Measurements from ENCODE around the gene HMGCS2.
"Not testable (repeated sequence)": the region's sequence is repeated elsewhere in the genome, so short reads cannot be mapped to it uniquely, and the experiment has no call there.

DNA sequence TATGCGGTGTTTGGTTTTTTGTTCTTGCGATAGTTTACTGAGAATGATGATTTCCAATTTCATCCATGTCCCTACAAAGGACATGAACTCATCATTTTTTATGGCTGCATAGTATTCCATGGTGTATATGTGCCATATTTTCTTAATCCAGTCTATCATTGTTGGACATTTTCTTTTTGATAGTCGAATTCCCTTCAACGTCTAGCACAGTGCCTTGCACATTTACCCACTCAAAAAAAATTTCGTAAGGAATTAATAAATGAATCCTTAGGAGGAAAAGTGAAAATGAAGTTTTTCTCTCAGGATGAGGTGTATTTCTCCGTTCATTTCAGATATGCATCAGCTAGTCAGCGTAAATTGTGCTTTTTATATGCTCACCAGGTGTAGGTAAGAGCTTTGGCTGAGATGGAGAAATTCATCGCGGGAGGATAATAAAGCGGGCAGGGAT, 57.3 kb downstream of the HMGCS2 start:
- TF ChIP-seq, protein P1, sequence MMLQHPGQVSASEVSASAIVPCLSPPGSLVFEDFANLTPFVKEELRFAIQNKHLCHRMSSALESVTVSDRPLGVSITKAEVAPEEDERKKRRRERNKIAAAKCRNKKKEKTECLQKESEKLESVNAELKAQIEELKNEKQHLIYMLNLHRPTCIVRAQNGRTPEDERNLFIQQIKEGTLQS (IDR thresholded peaks at IDR 0.05): not testable (repeated sequence)
- TF ChIP-seq, protein P2, sequence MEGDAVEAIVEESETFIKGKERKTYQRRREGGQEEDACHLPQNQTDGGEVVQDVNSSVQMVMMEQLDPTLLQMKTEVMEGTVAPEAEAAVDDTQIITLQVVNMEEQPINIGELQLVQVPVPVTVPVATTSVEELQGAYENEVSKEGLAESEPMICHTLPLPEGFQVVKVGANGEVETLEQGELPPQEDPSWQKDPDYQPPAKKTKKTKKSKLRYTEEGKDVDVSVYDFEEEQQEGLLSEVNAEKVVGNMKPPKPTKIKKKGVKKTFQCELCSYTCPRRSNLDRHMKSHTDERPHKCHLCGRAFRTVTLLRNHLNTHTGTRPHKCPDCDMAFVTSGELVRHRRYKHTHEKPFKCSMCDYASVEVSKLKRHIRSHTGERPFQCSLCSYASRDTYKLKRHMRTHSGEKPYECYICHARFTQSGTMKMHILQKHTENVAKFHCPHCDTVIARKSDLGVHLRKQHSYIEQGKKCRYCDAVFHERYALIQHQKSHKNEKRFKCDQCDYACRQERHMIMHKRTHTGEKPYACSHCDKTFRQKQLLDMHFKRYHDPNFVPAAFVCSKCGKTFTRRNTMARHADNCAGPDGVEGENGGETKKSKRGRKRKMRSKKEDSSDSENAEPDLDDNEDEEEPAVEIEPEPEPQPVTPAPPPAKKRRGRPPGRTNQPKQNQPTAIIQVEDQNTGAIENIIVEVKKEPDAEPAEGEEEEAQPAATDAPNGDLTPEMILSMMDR (IDR thresholded peaks at IDR 0.05; ENCODE audit: low read depth, low read length, missing input control): not testable (repeated sequence)
- TF ChIP-seq, protein P3, sequence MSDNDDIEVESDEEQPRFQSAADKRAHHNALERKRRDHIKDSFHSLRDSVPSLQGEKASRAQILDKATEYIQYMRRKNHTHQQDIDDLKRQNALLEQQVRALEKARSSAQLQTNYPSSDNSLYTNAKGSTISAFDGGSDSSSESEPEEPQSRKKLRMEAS (IDR thresholded peaks at IDR 0.05): not testable (repeated sequence)
- TF ChIP-seq RAD21 (IDR thresholded peaks at IDR 0.05); RXRA (IDR thresholded peaks at IDR 0.05); YY1 (IDR thresholded peaks at IDR 0.05); SP1 (IDR thresholded peaks at IDR 0.05); GABPA (IDR thresholded peaks at IDR 0.05 in 1 of 2, conservative IDR thresholded peaks at IDR 0.05 in 1 of 2): not testable (repeated sequence)
- TF ChIP-seq, protein P4, sequence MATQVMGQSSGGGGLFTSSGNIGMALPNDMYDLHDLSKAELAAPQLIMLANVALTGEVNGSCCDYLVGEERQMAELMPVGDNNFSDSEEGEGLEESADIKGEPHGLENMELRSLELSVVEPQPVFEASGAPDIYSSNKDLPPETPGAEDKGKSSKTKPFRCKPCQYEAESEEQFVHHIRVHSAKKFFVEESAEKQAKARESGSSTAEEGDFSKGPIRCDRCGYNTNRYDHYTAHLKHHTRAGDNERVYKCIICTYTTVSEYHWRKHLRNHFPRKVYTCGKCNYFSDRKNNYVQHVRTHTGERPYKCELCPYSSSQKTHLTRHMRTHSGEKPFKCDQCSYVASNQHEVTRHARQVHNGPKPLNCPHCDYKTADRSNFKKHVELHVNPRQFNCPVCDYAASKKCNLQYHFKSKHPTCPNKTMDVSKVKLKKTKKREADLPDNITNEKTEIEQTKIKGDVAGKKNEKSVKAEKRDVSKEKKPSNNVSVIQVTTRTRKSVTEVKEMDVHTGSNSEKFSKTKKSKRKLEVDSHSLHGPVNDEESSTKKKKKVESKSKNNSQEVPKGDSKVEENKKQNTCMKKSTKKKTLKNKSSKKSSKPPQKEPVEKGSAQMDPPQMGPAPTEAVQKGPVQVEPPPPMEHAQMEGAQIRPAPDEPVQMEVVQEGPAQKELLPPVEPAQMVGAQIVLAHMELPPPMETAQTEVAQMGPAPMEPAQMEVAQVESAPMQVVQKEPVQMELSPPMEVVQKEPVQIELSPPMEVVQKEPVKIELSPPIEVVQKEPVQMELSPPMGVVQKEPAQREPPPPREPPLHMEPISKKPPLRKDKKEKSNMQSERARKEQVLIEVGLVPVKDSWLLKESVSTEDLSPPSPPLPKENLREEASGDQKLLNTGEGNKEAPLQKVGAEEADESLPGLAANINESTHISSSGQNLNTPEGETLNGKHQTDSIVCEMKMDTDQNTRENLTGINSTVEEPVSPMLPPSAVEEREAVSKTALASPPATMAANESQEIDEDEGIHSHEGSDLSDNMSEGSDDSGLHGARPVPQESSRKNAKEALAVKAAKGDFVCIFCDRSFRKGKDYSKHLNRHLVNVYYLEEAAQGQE (IDR thresholded peaks at IDR 0.05): not testable (repeated sequence)
